HEK293 (cell line): ENCODE results near the gene CAD.

ENCODE experiments used
- GLIS1 ChIP-seq: fragments of 450-650 bp; formaldehyde crosslinking; IDR thresholded peaks from 2 replicates; pipeline ENCODE4 v1.5.1; 2016; ENCODE audit warnings: missing biosample characterization, missing genetic modification characterization
- HOXD13 ChIP-seq: sonication (generic); formaldehyde crosslinking; IDR thresholded peaks from 2 replicates; pipeline ENCODE4 v1.8.0; 2022; ENCODE audit warnings: missing genetic modification reagents, borderline replicate concordance
- KLF7 ChIP-seq: fragments of 450-650 bp; formaldehyde crosslinking; IDR thresholded peaks from 2 replicates; pipeline ENCODE4 v1.5.1; 2016; ENCODE audit warnings: missing biosample characterization, missing genetic modification characterization, borderline replicate concordance
- PRDM1 ChIP-seq: fragments of 450-650 bp; formaldehyde crosslinking; IDR thresholded peaks from 2 replicates; pipeline ENCODE4; 2016; ENCODE audit warnings: missing biosample characterization, missing genetic modification characterization
- SP2 ChIP-seq: fragments of 450-650 bp; formaldehyde crosslinking; IDR thresholded peaks from 2 replicates; pipeline ENCODE4 v1.5.1; 2016; ENCODE audit warnings: missing biosample characterization, missing genetic modification characterization
- TRIM28 ChIP-seq: IDR thresholded peaks from 2 replicates; pipeline ENCODE4 v1.6.1; 2011; ENCODE audit warnings: low read length, control low read depth, borderline replicate concordance
- WT1 ChIP-seq: fragments of 450-650 bp; formaldehyde crosslinking; IDR thresholded peaks from 2 replicates; pipeline ENCODE4 v1.5.1; 2016; ENCODE audit warnings: missing biosample characterization, missing genetic modification characterization
- ZBTB6 ChIP-seq: fragments of 450-650 bp; formaldehyde crosslinking; IDR thresholded peaks from 2 replicates; pipeline ENCODE4 v1.5.1; 2017; ENCODE audit warnings: missing biosample characterization, missing genetic modification characterization
- ZFP41 ChIP-seq: fragments of 450-650 bp; formaldehyde crosslinking; IDR thresholded peaks from 2 replicates; pipeline ENCODE4 v1.5.1; 2016; ENCODE audit warnings: missing biosample characterization, missing genetic modification characterization, borderline replicate concordance
- ZFP69B ChIP-seq: fragments of 450-650 bp; formaldehyde crosslinking; IDR thresholded peaks from 2 replicates; pipeline ENCODE4 v1.5.1; 2016; ENCODE audit warnings: missing biosample characterization, missing genetic modification characterization
- ZNF10 ChIP-seq: fragments of 450-650 bp; formaldehyde crosslinking; IDR thresholded peaks from 2 replicates; pipeline ENCODE4 v1.5.1; 2017; ENCODE audit warnings: missing biosample characterization, missing genetic modification characterization
- ZNF114 ChIP-seq: fragments of 450-650 bp; formaldehyde crosslinking; IDR thresholded peaks from 2 replicates; pipeline ENCODE4 v1.5.0; 2017; ENCODE audit warnings: missing biosample characterization, missing genetic modification characterization
- ZNF121 ChIP-seq: fragments of 450-650 bp; formaldehyde crosslinking; IDR thresholded peaks from 2 replicates; pipeline ENCODE4 v1.5.1; 2016; ENCODE audit warnings: missing biosample characterization, missing genetic modification characterization
- ZNF184 ChIP-seq: fragments of 450-650 bp; IDR thresholded peaks from 2 replicates; pipeline ENCODE4 v1.5.1; 2018; ENCODE audit warnings: missing biosample characterization, mild to moderate bottlenecking, missing genetic modification characterization
- ZNF302 ChIP-seq: fragments of 450-650 bp; formaldehyde crosslinking; IDR thresholded peaks from 2 replicates; pipeline ENCODE4 v1.5.1; 2016; ENCODE audit warnings: missing biosample characterization, missing genetic modification characterization, low read depth
- ZNF335 ChIP-seq: fragments of 450-650 bp; formaldehyde crosslinking; conservative IDR thresholded peaks from 2 replicates; pipeline ENCODE4 v1.5.1; 2016; ENCODE audit warnings: missing biosample characterization, missing genetic modification characterization
- ZNF350 ChIP-seq: fragments of 450-650 bp; formaldehyde crosslinking; IDR thresholded peaks from 2 replicates; pipeline ENCODE4 v1.5.0; 2017; ENCODE audit warnings: missing biosample characterization, mild to moderate bottlenecking, missing genetic modification characterization
- ZNF37A ChIP-seq: fragments of 450-650 bp; IDR thresholded peaks from 2 replicates; pipeline ENCODE4 v1.5.1; 2018; ENCODE audit warnings: missing biosample characterization, missing genetic modification characterization
- ZNF433 ChIP-seq: fragments of 450-650 bp; formaldehyde crosslinking; IDR thresholded peaks from 2 replicates; pipeline ENCODE4 v1.5.1; 2016; ENCODE audit warnings: missing biosample characterization, missing genetic modification characterization, low read depth
- ZNF510 ChIP-seq: fragments of 450-650 bp; formaldehyde crosslinking; IDR thresholded peaks from 2 replicates; pipeline ENCODE4 v1.5.1; 2018; ENCODE audit warnings: mild to moderate bottlenecking, missing genetic modification characterization, missing biosample characterization; ENCODE audit not compliant: insufficient replicate concordance
- ZNF610 ChIP-seq: fragments of 450-650 bp; formaldehyde crosslinking; IDR thresholded peaks from 2 replicates; pipeline ENCODE4 v1.5.1; 2016; ENCODE audit warnings: missing biosample characterization, missing genetic modification characterization, borderline replicate concordance
- ZNF654 ChIP-seq: fragments of 450-650 bp; formaldehyde crosslinking; IDR thresholded peaks from 2 replicates; pipeline ENCODE4 v1.5.1; 2016; ENCODE audit warnings: low read depth, missing biosample characterization, missing genetic modification characterization
- ZNF660 ChIP-seq: fragments of 450-650 bp; IDR thresholded peaks from 2 replicates; pipeline ENCODE4 v1.5.1; 2018; ENCODE audit warnings: missing biosample characterization, mild to moderate bottlenecking, missing genetic modification characterization
- ZNF677 ChIP-seq: fragments of 450-650 bp; IDR thresholded peaks from 2 replicates; pipeline ENCODE4 v1.5.0; 2018; ENCODE audit warnings: missing biosample characterization, mild to moderate bottlenecking, missing genetic modification characterization, moderate library complexity
- ZNF768 ChIP-seq: fragments of 450-650 bp; formaldehyde crosslinking; IDR thresholded peaks from 2 replicates; pipeline ENCODE4 v1.5.1; 2018; ENCODE audit warnings: missing biosample characterization, mild to moderate bottlenecking, missing genetic modification characterization
- ZSCAN23 ChIP-seq: fragments of 450-650 bp; formaldehyde crosslinking; IDR thresholded peaks from 2 replicates; pipeline ENCODE4 v1.5.1; 2016; ENCODE audit warnings: missing biosample characterization, missing genetic modification characterization
- TF ChIP-seq, protein P1 (sequence below): fragments of 450-650 bp; formaldehyde crosslinking; IDR thresholded peaks from 2 replicates; pipeline ENCODE4 v1.5.0; 2017; ENCODE audit warnings: missing biosample characterization, missing genetic modification characterization, borderline replicate concordance
- TF ChIP-seq, protein P2 (sequence below): fragments of 450-650 bp; formaldehyde crosslinking; IDR thresholded peaks from 2 replicates; pipeline ENCODE4 v1.5.1; 2016; ENCODE audit warnings: missing biosample characterization, missing genetic modification characterization
- TF ChIP-seq, protein P3 (sequence below): fragments of 450-650 bp; formaldehyde crosslinking; IDR thresholded peaks from 2 replicates; pipeline ENCODE4 v1.5.1; 2016; ENCODE audit warnings: missing biosample characterization, missing genetic modification characterization
- TF ChIP-seq, protein P4 (sequence below): fragments of 450-650 bp; formaldehyde crosslinking; IDR thresholded peaks from 2 replicates; pipeline ENCODE4 v1.5.1; 2016; ENCODE audit warnings: missing biosample characterization, missing genetic modification characterization
- TF ChIP-seq, protein P5 (sequence below): fragments of 450-650 bp; formaldehyde crosslinking; IDR thresholded peaks from 2 replicates; pipeline ENCODE4 v1.5.1; 2016; ENCODE audit warnings: missing biosample characterization, missing genetic modification characterization

CAD gene

GRCh38 chr2:27249891-27250651, 32.9 kb downstream of the CAD start (continued):
- TF ChIP-seq ZNF350: no peak
- no peak for TF ChIP-seq ZNF510 (tag by site-specific recombination)
- TF ChIP-seq ZBTB6 (tag by site-specific recombination): 0 out of 2 replicates have a peak, but pooled peaks have one; percentile 15
- no peak for TF ChIP-seq TRIM28
- TF ChIP-seq ZNF610 (tag by site-specific recombination): no peak
- TF ChIP-seq, protein P1, sequence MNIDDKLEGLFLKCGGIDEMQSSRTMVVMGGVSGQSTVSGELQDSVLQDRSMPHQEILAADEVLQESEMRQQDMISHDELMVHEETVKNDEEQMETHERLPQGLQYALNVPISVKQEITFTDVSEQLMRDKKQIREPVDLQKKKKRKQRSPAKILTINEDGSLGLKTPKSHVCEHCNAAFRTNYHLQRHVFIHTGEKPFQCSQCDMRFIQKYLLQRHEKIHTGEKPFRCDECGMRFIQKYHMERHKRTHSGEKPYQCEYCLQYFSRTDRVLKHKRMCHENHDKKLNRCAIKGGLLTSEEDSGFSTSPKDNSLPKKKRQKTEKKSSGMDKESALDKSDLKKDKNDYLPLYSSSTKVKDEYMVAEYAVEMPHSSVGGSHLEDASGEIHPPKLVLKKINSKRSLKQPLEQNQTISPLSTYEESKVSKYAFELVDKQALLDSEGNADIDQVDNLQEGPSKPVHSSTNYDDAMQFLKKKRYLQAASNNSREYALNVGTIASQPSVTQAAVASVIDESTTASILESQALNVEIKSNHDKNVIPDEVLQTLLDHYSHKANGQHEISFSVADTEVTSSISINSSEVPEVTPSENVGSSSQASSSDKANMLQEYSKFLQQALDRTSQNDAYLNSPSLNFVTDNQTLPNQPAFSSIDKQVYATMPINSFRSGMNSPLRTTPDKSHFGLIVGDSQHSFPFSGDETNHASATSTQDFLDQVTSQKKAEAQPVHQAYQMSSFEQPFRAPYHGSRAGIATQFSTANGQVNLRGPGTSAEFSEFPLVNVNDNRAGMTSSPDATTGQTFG (tag by site-specific recombination): no peak
- TF ChIP-seq, protein P2, sequence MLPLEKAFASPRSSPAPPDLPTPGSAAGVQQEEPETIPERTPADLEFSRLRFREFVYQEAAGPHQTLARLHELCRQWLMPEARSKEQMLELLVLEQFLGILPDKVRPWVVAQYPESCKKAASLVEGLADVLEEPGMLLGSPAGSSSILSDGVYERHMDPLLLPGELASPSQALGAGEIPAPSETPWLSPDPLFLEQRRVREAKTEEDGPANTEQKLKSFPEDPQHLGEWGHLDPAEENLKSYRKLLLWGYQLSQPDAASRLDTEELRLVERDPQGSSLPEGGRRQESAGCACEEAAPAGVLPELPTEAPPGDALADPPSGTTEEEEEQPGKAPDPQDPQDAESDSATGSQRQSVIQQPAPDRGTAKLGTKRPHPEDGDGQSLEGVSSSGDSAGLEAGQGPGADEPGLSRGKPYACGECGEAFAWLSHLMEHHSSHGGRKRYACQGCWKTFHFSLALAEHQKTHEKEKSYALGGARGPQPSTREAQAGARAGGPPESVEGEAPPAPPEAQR (tag by site-specific recombination): no peak
- TF ChIP-seq, protein P3, sequence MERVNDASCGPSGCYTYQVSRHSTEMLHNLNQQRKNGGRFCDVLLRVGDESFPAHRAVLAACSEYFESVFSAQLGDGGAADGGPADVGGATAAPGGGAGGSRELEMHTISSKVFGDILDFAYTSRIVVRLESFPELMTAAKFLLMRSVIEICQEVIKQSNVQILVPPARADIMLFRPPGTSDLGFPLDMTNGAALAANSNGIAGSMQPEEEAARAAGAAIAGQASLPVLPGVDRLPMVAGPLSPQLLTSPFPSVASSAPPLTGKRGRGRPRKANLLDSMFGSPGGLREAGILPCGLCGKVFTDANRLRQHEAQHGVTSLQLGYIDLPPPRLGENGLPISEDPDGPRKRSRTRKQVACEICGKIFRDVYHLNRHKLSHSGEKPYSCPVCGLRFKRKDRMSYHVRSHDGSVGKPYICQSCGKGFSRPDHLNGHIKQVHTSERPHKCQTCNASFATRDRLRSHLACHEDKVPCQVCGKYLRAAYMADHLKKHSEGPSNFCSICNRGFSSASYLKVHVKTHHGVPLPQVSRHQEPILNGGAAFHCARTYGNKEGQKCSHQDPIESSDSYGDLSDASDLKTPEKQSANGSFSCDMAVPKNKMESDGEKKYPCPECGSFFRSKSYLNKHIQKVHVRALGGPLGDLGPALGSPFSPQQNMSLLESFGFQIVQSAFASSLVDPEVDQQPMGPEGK: peak; percentile 34; the same call in 1 of the 2 replicates
- no peak for TF ChIP-seq WT1 (tag by site-specific recombination)
- peak; percentile 32; the same call in 1 of the 2 replicates for TF ChIP-seq ZFP69B (tag by site-specific recombination)
- 0 out of 2 replicates have a peak, but pooled peaks have one; percentile 27 for TF ChIP-seq ZNF335 (tag by site-specific recombination)
- no peak for TF ChIP-seq ZNF184 (tag by site-specific recombination)
- no peak for TF ChIP-seq PRDM1
- no peak for TF ChIP-seq ZNF768 (tag by site-specific recombination)
- TF ChIP-seq ZSCAN23 (tag by site-specific recombination): no peak
- no peak for TF ChIP-seq KLF7 (tag by site-specific recombination)
- TF ChIP-seq ZNF121 (tag by site-specific recombination): peak; percentile 97
- no peak for TF ChIP-seq ZFP41 (tag by site-specific recombination)
- TF ChIP-seq ZNF10 (tag by site-specific recombination): no peak
- TF ChIP-seq ZNF660: no peak
- TF ChIP-seq HOXD13 (CRISPR knock-in tag): no peak
- TF ChIP-seq ZNF114: no peak
- TF ChIP-seq ZNF677 (tag by site-specific recombination): no peak
- TF ChIP-seq, protein P4, sequence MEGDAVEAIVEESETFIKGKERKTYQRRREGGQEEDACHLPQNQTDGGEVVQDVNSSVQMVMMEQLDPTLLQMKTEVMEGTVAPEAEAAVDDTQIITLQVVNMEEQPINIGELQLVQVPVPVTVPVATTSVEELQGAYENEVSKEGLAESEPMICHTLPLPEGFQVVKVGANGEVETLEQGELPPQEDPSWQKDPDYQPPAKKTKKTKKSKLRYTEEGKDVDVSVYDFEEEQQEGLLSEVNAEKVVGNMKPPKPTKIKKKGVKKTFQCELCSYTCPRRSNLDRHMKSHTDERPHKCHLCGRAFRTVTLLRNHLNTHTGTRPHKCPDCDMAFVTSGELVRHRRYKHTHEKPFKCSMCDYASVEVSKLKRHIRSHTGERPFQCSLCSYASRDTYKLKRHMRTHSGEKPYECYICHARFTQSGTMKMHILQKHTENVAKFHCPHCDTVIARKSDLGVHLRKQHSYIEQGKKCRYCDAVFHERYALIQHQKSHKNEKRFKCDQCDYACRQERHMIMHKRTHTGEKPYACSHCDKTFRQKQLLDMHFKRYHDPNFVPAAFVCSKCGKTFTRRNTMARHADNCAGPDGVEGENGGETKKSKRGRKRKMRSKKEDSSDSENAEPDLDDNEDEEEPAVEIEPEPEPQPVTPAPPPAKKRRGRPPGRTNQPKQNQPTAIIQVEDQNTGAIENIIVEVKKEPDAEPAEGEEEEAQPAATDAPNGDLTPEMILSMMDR (tag by site-specific recombination): peak; percentile 79
- peak; percentile 77 for TF ChIP-seq ZNF654 (tag by site-specific recombination)
- TF ChIP-seq ZNF302 (tag by site-specific recombination): no peak
- peak; percentile 39; the same call in 1 of the 2 replicates for TF ChIP-seq GLIS1 (tag by site-specific recombination)
- no peak for TF ChIP-seq ZNF37A (tag by site-specific recombination)
- TF ChIP-seq ZNF433 (tag by site-specific recombination): no peak
- TF ChIP-seq, protein P5, sequence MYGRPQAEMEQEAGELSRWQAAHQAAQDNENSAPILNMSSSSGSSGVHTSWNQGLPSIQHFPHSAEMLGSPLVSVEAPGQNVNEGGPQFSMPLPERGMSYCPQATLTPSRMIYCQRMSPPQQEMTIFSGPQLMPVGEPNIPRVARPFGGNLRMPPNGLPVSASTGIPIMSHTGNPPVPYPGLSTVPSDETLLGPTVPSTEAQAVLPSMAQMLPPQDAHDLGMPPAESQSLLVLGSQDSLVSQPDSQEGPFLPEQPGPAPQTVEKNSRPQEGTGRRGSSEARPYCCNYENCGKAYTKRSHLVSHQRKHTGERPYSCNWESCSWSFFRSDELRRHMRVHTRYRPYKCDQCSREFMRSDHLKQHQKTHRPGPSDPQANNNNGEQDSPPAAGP (tag by site-specific recombination): no peak
- peak; percentile 5; the same call in 1 of the 2 replicates for TF ChIP-seq SP2 (tag by site-specific recombination)
